ENCODE results near the gene BRD3OS.

DNA sequence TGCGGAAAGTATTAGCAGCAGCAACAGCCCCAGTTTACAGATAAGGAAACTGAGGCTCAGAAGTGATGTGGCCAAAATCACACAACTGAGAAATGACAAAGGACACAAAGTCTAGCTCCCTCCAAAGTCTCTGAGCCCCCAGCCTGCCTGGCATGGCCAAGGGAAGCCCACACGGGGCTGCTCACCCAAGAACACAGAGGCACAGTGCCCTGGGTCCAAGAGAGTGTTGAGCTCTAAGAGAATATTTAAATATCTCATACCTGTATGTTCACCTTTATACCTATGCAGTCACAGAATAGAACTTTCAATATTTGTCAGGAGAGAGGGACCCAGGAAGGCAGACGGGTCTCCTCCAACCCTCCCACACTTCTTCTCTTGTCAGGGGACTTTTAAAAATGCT lies 49.8 kb upstream of the BRD3OS start:
- TF ChIP-seq, protein P1, sequence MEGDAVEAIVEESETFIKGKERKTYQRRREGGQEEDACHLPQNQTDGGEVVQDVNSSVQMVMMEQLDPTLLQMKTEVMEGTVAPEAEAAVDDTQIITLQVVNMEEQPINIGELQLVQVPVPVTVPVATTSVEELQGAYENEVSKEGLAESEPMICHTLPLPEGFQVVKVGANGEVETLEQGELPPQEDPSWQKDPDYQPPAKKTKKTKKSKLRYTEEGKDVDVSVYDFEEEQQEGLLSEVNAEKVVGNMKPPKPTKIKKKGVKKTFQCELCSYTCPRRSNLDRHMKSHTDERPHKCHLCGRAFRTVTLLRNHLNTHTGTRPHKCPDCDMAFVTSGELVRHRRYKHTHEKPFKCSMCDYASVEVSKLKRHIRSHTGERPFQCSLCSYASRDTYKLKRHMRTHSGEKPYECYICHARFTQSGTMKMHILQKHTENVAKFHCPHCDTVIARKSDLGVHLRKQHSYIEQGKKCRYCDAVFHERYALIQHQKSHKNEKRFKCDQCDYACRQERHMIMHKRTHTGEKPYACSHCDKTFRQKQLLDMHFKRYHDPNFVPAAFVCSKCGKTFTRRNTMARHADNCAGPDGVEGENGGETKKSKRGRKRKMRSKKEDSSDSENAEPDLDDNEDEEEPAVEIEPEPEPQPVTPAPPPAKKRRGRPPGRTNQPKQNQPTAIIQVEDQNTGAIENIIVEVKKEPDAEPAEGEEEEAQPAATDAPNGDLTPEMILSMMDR (IDR thresholded peaks at IDR 0.05; ENCODE audit: insufficient read depth, low read depth, low read length): no peak
- TF ChIP-seq EZH2 (IDR thresholded peaks at IDR 0.05; ENCODE audit: insufficient read depth, low read length): no peak

All from astrocyte (in vitro differentiated cells and primary cell).